ENCODE data around the gene WBP4. TPM values are rescaled to one million over a fixed set of nuclear protein-coding genes. Genes with fewer than 3 reads are reported as not detected.

The WBP4 gene
- polyA plus RNA-seq, 3 donors: 2.8 to 3.8 (median 3.7) TPM

- Histone ChIP-seq H3K4me3 (replicated peaks in 1 of 3; ENCODE audit: low read depth in 2 of 3, low read length in 3 of 3) (no peak overlapping the region), H3K27me3 (ENCODE audit: control insufficient read depth in 2 of 2, insufficient read depth in 2 of 2, low read length in 2 of 2) (no peaks in the 10 kb centered on the region), H3K4me2 (replicated peaks; ENCODE audit: extremely low read depth, low read length, poor library complexity, severe bottlenecking) (no peak overlapping the region), H2AFZ (ENCODE audit: insufficient read depth, low read depth, low read length, poor library complexity, severe bottlenecking) (no peak overlapping the region), H3K27ac (ENCODE audit: low read depth in 1 of 2, low read length in 2 of 2) (no peak overlapping the region), H4K20me1 (ENCODE audit: insufficient read depth, low read length) (peaks cover 42% of the 10 kb centered on the region), H3K9me3 (replicated peaks in 1 of 2; ENCODE audit: control insufficient read depth in 1 of 2, insufficient read depth in 1 of 2, low read length in 2 of 2) (no peaks in the 10 kb centered on the region), H3K79me2 (ENCODE audit: insufficient read depth, low read length) (peaks cover 95% of the 10 kb centered on the region), H3K9ac (ENCODE audit: insufficient read depth, low read length, poor library complexity, severe bottlenecking) (no peak overlapping the region), H3K4me1 (ENCODE audit: control insufficient read depth in 1 of 2, insufficient read depth in 2 of 2, low read length in 2 of 2) (peaks cover 24 to 31% of the 10 kb centered on the region in 2 donors), H3K36me3 (replicated peaks in 1 of 2; ENCODE audit: control insufficient read depth in 1 of 2, insufficient read depth in 2 of 2, low read length in 2 of 2) (peaks cover 0 to 10% of the 10 kb centered on the region in 2 donors)
- no peaks in the 10 kb centered on the region for H3K27me3 Mint-ChIP-seq (ENCODE audit: low read depth in 3 of 3)
- peak overlapping the region in 1 of 2 donors; percentile 35 for H3K4me3 Mint-ChIP-seq
- TF ChIP-seq CTCF (IDR thresholded peaks at IDR 0.05): no peak
- H3K36me3 Mint-ChIP-seq: peaks cover 8 to 23% of the 10 kb centered on the region in 2 donors
- H3K4me1 Mint-ChIP-seq: peaks cover 36% of the 10 kb centered on the region
- H3K27ac Mint-ChIP-seq: peak overlapping the region in 2 of 7 donors; percentile 57 to 80
- H3K9me3 Mint-ChIP-seq: no peaks in the 10 kb centered on the region
- 100% methylated on average over 1 of the region's 2 CpGs for WGBS (ENCODE audit: insufficient coverage)
- intact Hi-C loops (cut with micrococcal nuclease): no loop called here
- no peak for DNase-seq
Measured at GRCh38 chr13:41029629-41030028, 31.7 kb upstream of the WBP4 start.

GRCh38 chr13:41032691-41033376 lies 28.5 kb upstream of the WBP4 start:
- Histone ChIP-seq H3K4me1 (ENCODE audit: control insufficient read depth in 1 of 2, insufficient read depth in 2 of 2, low read length in 2 of 2) (peaks cover 25 to 32% of the 10 kb centered on the region in 2 donors), H3K36me3 (replicated peaks in 1 of 2; ENCODE audit: control insufficient read depth in 1 of 2, insufficient read depth in 2 of 2, low read length in 2 of 2) (no peaks in the 10 kb centered on the region), H4K20me1 (ENCODE audit: insufficient read depth, low read length) (peaks cover 44% of the 10 kb centered on the region), H3K27me3 (ENCODE audit: control insufficient read depth in 2 of 2, insufficient read depth in 2 of 2, low read length in 2 of 2) (no peaks in the 10 kb centered on the region), H3K79me2 (ENCODE audit: insufficient read depth, low read length) (peaks cover 91% of the 10 kb centered on the region), H3K4me3 (replicated peaks in 1 of 3; ENCODE audit: low read depth in 2 of 3, low read length in 3 of 3) (no peak overlapping the region), H3K9ac (ENCODE audit: insufficient read depth, low read length, poor library complexity, severe bottlenecking) (no peak overlapping the region), H3K27ac (ENCODE audit: low read depth in 1 of 2, low read length in 2 of 2) (peak overlapping the region; percentile 74 to 81), H2AFZ (ENCODE audit: insufficient read depth, low read depth, low read length, poor library complexity, severe bottlenecking) (no peak overlapping the region), H3K4me2 (replicated peaks; ENCODE audit: extremely low read depth, low read length, poor library complexity, severe bottlenecking) (no peak overlapping the region), H3K9me3 (replicated peaks in 1 of 2; ENCODE audit: control insufficient read depth in 1 of 2, insufficient read depth in 1 of 2, low read length in 2 of 2) (no peaks in the 10 kb centered on the region)
- no peaks in the 10 kb centered on the region for H3K27me3 Mint-ChIP-seq (ENCODE audit: low read depth in 3 of 3)
- no peak overlapping the region for H3K4me3 Mint-ChIP-seq
- H3K9me3 Mint-ChIP-seq: no peaks in the 10 kb centered on the region
- peak overlapping the region; percentile 78 to 95 (median 93) for H3K27ac Mint-ChIP-seq
- peaks cover 31% of the 10 kb centered on the region for H3K4me1 Mint-ChIP-seq
- peaks cover 5 to 14% of the 10 kb centered on the region in 2 donors for H3K36me3 Mint-ChIP-seq
- WGBS (ENCODE audit: insufficient coverage): no CpG with 5 or more reads among the region's 2 CpGs
- peak; percentile 68 to 76 (median 73) for DNase-seq
- TF ChIP-seq CTCF (IDR thresholded peaks at IDR 0.05): no peak
- intact Hi-C loops (cut with micrococcal nuclease): loop anchor here in 1 of 2 donors (2.0 kb wide), 1 partner anchor 16 kb away; no protein-coding TSS in a partner anchor
